BE2C (cell line): ENCODE measurements around the gene SLC45A2.
"Not testable (repeated sequence)": the region's sequence is repeated elsewhere in the genome, so short reads cannot be mapped to it uniquely, and the experiment has no call there.

Experiments used
- DNase-seq: peaks from one replicate; pipeline ENCODE4 v3.0.0-alpha.2; 2020
- H3K27me3 ChIP-seq: fragments of 250-450 bp; sonication (Bioruptor Pico); 2 replicates; pipeline ENCODE4 v1.5.1; 2020; ENCODE audit warnings: mild to moderate bottlenecking
- H3K36me3 ChIP-seq: fragments of 250-450 bp; sonication (Bioruptor Pico); 2 replicates; pipeline ENCODE4 v1.5.1; 2020; ENCODE audit warnings: mild to moderate bottlenecking
- H3K4me1 ChIP-seq: fragments of 250-450 bp; sonication (Bioruptor Pico); 2 replicates; pipeline ENCODE4 v1.5.1; 2020
- H3K4me3 ChIP-seq: 2 replicates; pipeline ENCODE4 v1.5.1; 2011; ENCODE audit warnings: low read depth, low read length
- H3K9me3 ChIP-seq: fragments of 250-450 bp; sonication (Bioruptor Pico); 2 replicates; pipeline ENCODE4 v1.5.1; 2020
- TF ChIP-seq, protein P1 (sequence below): IDR thresholded peaks from 2 replicates; pipeline ENCODE4 v1.5.1; 2012; ENCODE audit warnings: mild to moderate bottlenecking, low read depth, low read length

The SLC45A2 gene

DNA sequence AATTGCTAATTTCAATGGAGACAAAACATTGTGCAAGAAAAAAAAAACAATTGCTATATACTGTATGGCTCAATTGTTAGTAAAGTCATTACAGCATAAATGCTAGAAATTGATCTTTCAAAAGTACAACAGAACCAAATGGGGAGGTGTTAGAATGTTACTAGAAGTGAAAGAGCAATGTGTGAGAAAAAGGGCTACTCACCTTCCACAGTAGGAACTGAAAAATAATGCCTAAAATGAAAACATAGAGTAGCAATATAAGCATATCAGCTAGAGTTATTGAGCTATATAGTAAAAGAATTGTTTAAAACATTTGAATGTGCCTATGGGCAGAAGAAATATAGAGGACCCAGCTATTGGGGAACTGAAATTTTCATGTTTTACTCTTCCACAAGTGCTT lies 59.2 kb downstream of the SLC45A2 start:
- Histone ChIP-seq H3K9me3 (no peaks in the 10 kb centered on the region), H3K27me3 (peaks cover 6% of the 10 kb centered on the region), H3K4me1 (no peaks in the 10 kb centered on the region), H3K4me3 (no peak overlapping the region), H3K36me3 (no peaks in the 10 kb centered on the region)
- DNase-seq, result no peak
- TF ChIP-seq, protein P1, sequence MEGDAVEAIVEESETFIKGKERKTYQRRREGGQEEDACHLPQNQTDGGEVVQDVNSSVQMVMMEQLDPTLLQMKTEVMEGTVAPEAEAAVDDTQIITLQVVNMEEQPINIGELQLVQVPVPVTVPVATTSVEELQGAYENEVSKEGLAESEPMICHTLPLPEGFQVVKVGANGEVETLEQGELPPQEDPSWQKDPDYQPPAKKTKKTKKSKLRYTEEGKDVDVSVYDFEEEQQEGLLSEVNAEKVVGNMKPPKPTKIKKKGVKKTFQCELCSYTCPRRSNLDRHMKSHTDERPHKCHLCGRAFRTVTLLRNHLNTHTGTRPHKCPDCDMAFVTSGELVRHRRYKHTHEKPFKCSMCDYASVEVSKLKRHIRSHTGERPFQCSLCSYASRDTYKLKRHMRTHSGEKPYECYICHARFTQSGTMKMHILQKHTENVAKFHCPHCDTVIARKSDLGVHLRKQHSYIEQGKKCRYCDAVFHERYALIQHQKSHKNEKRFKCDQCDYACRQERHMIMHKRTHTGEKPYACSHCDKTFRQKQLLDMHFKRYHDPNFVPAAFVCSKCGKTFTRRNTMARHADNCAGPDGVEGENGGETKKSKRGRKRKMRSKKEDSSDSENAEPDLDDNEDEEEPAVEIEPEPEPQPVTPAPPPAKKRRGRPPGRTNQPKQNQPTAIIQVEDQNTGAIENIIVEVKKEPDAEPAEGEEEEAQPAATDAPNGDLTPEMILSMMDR, result no peak

GRCh38 chr5:33921002-33921401 lies 63.5 kb downstream of the SLC45A2 start:
- H3K27me3 ChIP-seq, result no peaks in the 10 kb centered on the region
- no peak overlapping the region for H3K4me3 ChIP-seq
- no peaks in the 10 kb centered on the region for H3K9me3 ChIP-seq
- TF ChIP-seq, protein P1, result no peak
- DNase-seq, result no peak
- no peaks in the 10 kb centered on the region for H3K4me1 ChIP-seq
- no peaks in the 10 kb centered on the region for H3K36me3 ChIP-seq

DNA sequence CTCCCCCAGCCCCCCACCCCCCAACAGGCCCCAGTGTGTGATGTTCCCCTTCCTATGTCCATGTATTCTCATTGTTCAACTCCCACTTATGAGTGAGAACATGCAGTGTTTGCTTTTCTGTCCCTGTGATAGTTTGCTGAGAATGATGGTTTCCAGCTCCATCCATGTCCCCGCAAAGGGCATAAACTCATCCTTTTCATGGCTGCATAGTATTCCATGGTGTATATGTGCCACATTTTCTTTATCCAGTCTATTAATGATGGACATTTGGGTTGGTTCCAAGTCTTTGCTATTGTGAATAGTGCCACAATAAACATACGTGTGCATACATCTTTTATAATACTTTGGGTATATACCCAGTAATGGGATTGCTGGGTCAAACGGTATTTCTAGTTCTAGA lies 69.6 kb downstream of the SLC45A2 start:
- DNase-seq, H3K9me3 ChIP-seq, H3K4me3 ChIP-seq: not testable (repeated sequence)

GRCh38 chr5:33906248-33906647 lies 78.2 kb downstream of the SLC45A2 start:
- not testable (repeated sequence) for H3K27me3 ChIP-seq, H3K36me3 ChIP-seq, H3K9me3 ChIP-seq, H3K4me1 ChIP-seq, H3K4me3 ChIP-seq, DNase-seq

More for the DNA sequence above, 69.6 kb downstream of the SLC45A2 start:
- H3K36me3 ChIP-seq, H3K4me1 ChIP-seq, H3K27me3 ChIP-seq: not testable (repeated sequence)

GRCh38 chr5:33905381-33905780 lies 79.1 kb downstream of the SLC45A2 start:
- no peak for DNase-seq
- TF ChIP-seq, protein P1, result no peak
- H3K36me3 ChIP-seq, result no peaks in the 10 kb centered on the region
- no peaks in the 10 kb centered on the region for H3K27me3 ChIP-seq
- H3K4me3 ChIP-seq, result no peak overlapping the region
- no peaks in the 10 kb centered on the region for H3K4me1 ChIP-seq
- H3K9me3 ChIP-seq, result no peaks in the 10 kb centered on the region; the same call in 1 of the 2 replicates

GRCh38 chr5:33903118-33903517 lies 81.4 kb downstream of the SLC45A2 start:
- no peaks in the 10 kb centered on the region; the same call in 1 of the 2 replicates for H3K9me3 ChIP-seq
- DNase-seq, result no peak
- no peak overlapping the region for H3K4me3 ChIP-seq
- no peaks in the 10 kb centered on the region for H3K4me1 ChIP-seq
- no peaks in the 10 kb centered on the region for H3K27me3 ChIP-seq
- TF ChIP-seq, protein P1, result no peak
- no peaks in the 10 kb centered on the region for H3K36me3 ChIP-seq

GRCh38 chr5:33901156-33901555 lies 83.3 kb downstream of the SLC45A2 start:
- Histone ChIP-seq H3K9me3 (no peaks in the 10 kb centered on the region; the same call in 1 of the 2 replicates), H3K27me3 (no peaks in the 10 kb centered on the region), H3K36me3 (no peaks in the 10 kb centered on the region), H3K4me3 (no peak overlapping the region), H3K4me1 (no peaks in the 10 kb centered on the region)
- DNase-seq, result no peak
- TF ChIP-seq, protein P1, result no peak
